HCEC 1CT (cell line): Measurements from ENCODE around the gene CBL.
A peak's percentile ranks its signal among the peaks of the same experiment; 100 is the strongest.
"Not testable (repeated sequence)": the region's sequence is repeated elsewhere in the genome, so short reads cannot be mapped to it uniquely, and the experiment has no call there.

Experiments used
- DNase-seq: peaks from one replicate; pipeline ENCODE4 v3.0.0-alpha.2; 2017

CBL gene

DNA sequence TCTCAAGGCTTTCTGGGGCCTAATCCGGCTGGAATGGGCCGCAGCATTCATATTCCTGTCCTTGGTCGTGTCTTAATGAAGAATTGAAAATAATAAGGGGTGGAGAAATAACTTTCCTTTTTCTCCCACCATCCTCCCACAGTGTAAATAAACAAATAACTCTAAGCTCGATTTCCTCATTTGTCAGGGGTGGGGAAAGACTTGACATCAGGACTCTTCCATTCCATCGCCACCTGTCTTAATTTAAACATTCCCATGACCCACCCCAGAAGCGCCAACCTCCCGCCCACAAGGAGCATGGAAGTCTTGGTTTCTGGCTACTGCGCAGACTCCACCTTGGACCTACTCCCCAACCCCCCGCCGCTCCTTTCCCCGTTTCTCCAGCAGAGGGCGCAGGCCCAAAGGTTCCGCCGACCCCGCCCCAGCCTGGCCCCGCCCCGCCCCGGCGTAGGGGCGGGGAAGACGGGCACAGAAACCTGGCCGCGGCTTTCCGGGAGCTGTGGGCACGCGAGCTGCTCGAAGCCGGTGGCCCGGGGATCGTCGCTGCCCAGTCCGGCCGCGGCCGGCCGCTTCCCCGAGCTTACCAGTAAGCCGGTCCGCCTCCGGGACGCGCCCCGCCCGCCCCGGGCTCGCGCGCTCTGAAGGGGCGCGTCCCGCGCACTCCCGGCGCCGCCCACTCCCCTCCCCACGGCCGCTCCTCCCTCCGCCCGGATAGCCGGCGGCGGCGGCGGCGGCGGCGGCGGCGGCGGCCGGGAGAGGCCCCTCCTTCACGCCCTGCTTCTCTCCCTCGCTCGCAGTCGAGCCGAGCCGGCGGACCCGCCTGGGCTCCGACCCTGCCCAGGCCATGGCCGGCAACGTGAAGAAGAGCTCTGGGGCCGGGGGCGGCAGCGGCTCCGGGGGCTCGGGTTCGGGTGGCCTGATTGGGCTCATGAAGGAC lies at the start of gene CBL:
TSS of gene CBL (plus strand) at position 766 of the 937 bp plus-strand sequence. CDS start at position 845, 79 bp downstream.
- peak; percentile 82 for DNase-seq

GRCh38 chr11:119156496-119156895 lies 49.6 kb upstream of the CBL start:
- DNase-seq: no peak

DNA sequence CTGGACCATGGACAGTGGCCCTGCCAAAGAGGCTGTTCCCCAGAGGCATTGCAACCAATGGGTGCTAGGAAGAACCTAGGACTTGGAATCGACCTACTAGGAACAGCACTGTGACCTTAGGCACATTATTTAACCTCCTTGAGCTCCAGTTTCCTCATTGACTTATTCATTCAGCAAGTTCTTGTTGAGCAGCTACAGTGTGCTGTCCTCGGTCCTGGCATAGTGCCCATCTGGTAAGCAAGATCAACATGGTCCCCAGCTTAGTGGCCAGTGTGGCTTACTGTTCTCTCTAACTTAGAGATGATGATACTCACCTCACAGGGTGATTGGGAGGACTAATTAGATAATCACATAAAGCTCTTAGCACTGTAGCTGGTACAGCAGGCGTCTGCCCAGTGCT lies 49.1 kb upstream of the CBL start:
- DNase-seq: no peak

- no peak for DNase-seq
Observed at GRCh38 chr11:119158467-119158866, 47.7 kb upstream of the CBL start.

- no peak for DNase-seq
Observed at GRCh38 chr11:119160151-119160550, 46.0 kb upstream of the CBL start.

GRCh38 chr11:119161871-119162270 lies 44.3 kb upstream of the CBL start:
- no peak for DNase-seq

DNA sequence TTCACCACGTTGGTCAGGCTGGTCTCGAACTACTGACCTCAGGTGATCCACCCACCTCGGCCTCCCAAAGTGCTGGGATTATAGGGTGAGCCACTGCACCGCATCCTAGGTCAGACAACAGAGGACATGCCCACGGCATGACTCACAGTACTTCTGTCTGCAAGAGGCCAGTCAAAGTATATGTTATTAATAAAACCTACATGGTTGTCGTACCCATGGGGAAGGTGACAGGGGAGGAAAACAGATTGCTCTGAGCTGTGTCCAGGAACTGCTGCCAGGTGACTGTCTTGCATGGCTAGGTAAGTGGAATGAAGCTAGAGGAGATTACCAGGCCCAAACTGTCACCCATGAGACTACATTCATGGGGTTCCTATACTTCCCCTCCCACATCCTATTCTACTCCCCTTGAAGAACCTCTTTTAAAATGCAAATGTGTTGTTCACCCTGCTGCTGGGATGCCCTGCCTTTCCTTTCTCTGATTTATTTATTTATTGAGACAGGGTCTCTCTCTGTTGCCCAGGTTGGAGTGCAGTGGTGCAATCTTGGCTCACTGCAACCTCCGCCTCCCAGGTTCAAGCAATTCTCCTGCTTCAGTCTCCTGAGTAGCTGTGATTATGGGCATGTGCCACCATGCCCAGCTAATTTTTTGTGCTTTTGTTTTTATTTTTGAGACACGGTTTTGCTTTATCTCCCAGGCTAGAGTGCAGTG lies 39.6 kb upstream of the CBL start:
- peak; percentile 68 for DNase-seq

DNA sequence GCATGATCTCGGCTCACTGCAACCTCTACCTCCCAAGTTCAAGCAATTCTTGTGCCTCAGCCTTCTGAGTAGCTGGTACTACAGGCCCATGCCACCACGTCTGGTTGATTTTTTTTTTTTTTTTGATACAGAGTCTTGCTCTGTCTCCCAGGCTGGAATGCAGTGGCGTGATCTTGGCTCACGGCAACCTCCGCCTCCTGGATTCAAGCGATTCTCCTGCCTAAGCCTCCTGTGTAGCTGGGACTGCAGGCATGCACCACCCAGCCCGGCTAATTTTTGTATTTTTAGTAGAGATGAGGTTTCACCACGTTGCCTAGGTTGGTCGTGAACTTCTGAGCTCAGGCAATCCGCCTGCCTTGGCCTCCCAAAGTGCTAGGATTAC lies 39.1 kb upstream of the CBL start:
- DNase-seq: not testable (repeated sequence)

GRCh38 chr11:119167933-119168332 lies 38.2 kb upstream of the CBL start:
- no peak for DNase-seq

GRCh38 chr11:119168471-119169281 lies 37.5 kb upstream of the CBL start, which contains the start of gene NLRX1:
Gene NLRX1, plus strand, starts transcription at chr11:119168725. Its CDS starts 2,679 bp downstream, at chr11:119171404.
- peak; percentile 81 for DNase-seq

DNA sequence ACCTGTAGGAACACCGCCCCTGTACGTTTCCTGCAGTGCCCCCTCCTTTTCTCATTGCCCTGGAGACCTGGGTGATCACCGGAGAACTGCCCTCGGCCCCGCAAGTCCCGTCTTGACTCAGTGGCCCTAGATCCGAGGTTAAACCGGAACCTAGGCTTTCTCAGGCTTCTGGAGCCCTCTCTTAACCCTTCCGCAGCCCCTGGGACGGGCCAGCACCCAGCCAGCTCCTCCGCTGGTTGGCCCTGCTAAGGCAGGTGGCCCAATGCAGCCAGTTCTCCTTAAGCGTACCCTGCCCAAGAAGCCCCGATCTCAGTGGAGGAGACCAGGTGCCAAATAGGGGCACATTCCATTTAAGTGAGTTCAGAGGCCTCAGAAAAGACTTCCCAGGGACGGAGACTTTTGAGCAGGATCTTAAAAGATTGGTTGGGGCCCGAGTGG lies 36.8 kb upstream of the CBL start:
- DNase-seq: no peak

DNA sequence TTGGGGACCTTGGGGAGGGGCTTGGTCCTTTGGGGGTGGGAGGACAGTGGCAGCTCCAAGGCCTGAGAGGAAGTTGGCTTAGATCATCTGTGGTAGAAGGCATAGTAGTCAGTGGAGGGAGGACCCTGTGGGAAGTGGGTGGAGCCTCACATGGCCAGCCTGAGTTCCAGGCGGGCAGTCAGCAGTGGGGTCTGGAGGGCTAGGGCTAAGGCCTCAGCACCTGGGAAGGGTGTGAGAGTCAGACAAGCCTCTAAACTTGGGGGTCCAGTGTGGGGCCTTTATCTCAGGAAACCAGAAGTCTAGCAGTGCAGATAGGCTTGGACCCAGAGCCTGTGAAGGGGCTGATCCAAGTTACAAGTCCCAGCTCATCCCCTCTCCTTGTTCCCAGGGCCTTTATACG lies 33.6 kb upstream of the CBL start:
- DNase-seq: no peak

DNA sequence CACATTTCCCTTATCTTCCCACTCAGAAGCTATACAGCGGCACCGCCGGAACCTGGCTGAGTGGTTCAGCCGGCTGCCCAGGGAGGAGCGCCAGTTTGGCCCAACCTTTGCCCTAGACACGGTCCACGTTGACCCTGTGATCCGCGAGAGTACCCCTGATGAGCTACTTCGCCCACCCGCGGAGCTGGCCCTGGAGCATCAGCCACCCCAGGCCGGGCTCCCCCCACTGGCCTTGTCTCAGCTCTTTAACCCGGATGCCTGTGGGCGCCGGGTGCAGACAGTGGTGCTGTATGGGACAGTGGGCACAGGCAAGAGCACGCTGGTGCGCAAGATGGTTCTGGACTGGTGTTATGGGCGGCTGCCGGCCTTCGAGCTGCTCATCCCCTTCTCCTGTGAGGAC lies 32.7 kb upstream of the CBL start:
- DNase-seq: no peak

- peak; percentile 39 for DNase-seq
Observed at GRCh38 chr11:119175493-119176077, 30.6 kb upstream of the CBL start.

GRCh38 chr11:119178166-119178680 lies 27.9 kb upstream of the CBL start:
- DNase-seq: no peak

GRCh38 chr11:119179342-119179741 lies 26.8 kb upstream of the CBL start:
- no peak for DNase-seq

DNA sequence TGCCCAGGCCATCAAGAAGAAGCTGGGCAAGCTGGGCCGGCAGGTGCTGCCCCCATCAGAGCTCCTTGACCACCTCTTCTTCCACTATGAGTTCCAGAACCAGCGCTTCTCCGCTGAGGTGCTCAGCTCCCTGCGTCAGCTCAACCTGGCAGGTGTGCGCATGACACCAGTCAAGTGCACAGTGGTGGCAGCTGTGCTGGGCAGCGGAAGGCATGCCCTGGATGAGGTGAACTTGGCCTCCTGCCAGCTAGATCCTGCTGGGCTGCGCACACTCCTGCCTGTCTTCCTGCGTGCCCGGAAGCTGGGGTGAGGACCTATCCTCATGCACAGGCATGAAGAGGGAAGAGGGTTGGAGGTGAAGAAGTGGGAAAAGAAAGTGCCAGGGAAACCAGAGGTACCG lies 26.2 kb upstream of the CBL start:
- DNase-seq: no peak

- no peak for DNase-seq
Observed at GRCh38 chr11:119180729-119181676, 25.1 kb upstream of the CBL start.

- no peak for DNase-seq
Observed at GRCh38 chr11:119181677-119182412, 24.3 kb upstream of the CBL start.

GRCh38 chr11:119184399-119184798 lies 21.7 kb upstream of the CBL start:
- DNase-seq: not testable (repeated sequence)
